Smooth muscle cell of bladder (primary cell): Measurements from ENCODE around the gene PNCK. TPM values are rescaled to one million over a fixed set of nuclear protein-coding genes. Genes with fewer than 3 reads are reported as not detected.

Experiments used
- total RNA-seq: library from RNA; depleted of rRNA; stranded (reverse); fragments of >200 nt; gene quantifications from 2 replicates; pipeline ENCODE4 v1.2.3, GENCODE V29; 2014

Gene PNCK
- 0.14 and 0.74 TPM in 2 replicates for total RNA-seq

DNA sequence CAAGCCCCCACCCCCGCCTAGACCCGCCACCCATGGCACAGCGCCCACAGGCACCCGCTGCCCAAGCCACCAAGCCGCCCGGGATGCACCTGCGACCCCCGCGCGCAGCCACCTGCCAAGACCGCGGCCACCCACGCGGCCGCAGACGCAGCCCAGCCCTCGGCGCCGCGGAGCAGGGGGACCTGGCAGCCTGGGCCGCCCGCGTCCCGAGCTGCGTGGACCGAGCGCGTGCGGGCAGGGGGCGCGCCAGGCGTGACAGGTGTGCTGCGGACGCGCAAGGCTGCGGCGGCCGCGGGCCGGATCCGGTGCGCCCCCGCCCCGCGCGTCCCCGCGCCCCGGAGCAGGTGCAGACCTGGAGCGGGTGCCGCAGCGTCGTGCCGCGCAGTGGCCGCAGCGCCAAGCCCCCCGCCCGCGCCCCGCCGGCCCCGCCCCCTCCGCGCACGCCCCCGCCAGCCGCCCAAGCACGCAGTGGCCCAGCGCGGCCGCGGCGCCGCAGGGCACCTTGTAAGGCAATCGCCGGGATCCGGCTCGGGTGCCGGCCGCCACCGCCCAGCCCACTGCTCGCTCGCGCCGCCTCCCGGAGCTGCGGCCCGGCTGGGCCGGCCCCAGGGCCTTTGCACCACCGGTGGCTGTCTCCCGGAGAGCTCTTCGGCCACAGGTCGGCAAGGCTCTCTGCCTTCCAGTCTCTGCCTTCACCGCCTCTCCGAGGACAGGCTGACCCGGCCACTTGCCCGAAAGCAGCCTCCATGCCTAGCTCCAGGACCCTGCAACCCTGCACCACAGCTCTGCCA is at the start of gene PNCK:
Gene PNCK, minus strand, starts transcription at position 386 of the 791 bp plus-strand sequence. CDS start 737 bp downstream, outside the sequence.

DNA sequence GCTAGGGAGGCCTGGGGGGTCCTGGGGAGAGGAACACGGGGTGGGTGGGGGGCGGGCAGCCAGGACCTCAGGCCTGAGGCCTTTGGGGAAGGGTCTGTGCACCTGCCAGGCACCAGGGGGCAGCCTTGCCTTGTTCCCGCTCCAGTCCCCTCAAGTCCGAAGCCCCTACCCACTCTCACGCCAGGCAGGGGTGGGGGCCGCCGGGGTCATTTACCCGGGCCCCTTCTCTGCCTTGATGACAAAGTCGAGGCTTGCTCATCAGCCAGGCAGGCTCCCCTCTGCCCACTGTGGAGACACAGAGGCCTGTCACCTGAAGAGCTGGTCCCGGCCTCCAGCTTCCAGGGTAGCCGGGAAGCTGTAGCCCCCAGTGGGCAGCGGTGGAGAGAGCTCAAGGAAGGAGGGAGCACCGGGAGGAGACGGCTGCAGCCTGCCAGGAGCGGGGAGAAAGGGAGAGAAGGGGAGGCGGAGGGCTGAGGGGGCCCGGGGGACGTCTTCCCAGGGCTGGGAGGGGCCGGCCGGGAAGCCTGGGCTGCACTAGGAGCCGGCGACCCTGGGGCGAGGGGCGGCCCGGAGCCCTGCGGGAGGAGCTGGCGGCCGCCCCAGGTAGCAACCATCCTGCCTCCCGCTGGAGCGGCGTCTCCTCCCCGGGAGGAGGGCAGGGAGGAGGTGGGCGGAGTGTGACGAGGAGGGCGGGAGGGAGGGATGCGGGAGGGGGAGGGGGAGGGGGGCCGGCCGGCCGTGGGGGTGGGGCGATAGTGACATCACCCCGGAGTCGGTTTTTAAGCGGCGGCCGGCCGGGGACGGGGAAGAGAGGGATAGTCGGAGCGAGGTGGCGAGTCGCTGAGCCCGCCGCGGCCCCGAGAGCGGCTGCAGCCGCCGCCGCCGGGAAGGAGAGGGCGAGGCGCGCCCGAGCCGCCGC is 13.8 kb upstream of the PNCK start, which contains the start of gene SLC6A8:
Gene SLC6A8, plus strand, starts transcription at position 806 of the 919 bp plus-strand sequence. CDS start 649 bp downstream, outside the sequence.

DNA sequence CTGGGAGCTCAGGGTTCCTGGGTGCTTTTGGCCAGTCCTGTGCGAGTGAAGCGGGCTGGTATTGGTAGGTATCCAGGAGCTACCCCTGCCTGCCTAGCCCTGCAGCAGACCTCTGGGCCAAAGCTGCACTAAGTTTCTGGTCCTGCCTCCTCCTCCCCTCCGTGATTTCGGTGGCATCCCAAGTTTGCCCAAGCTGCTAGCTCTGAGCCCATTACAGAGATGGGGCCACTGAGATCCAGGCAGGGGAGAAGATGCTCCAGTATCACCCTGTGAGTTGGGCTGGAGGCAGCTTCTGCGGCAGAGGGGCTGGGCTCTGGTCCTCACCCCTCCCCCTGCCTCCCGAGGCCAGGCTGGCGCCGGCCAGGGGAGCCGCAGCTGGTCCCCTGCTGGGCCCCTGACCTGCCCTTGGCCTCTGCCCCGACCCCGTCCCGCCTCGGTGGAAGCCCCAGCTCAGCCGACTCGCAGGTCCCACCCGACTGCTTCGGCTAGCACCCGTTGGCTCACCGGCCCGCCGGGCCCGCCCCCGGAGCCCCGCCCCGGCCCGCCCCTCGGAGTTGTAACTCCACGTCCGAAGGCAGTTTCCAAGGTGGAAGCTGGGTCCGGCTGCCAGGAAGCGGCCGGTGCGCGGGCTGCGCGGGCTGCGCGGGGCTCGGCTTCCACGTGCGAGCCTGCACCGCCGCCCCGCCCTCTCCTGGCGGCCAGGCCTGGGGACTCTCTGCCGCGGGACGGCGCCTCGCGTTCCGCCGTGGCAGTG is 26.8 kb downstream of the PNCK start, which contains the start of gene DUSP9:
Gene DUSP9, plus strand, starts transcription at position 584 of the 754 bp plus-strand sequence. CDS start 751 bp downstream, outside the sequence.

Other genes with a start within 250 kb of the PNCK start
- 1.4 and 1.8 TPM in 2 replicates for gene TREX2, start 227.8 kb downstream of the PNCK start, total RNA-seq
- 7.5 and 8.8 TPM in 2 replicates for gene HAUS7, start 203.2 kb downstream of the PNCK start, total RNA-seq
- gene BGN, start 178.8 kb downstream of the PNCK start, total RNA-seq = 2.0 and 9.0 TPM in 2 replicates
- gene ATP2B3, start 156.2 kb downstream of the PNCK start, total RNA-seq = under 0.01 TPM in 1 of 2 replicates, not detected in the other
- 33.7 and 40.0 TPM in 2 replicates for gene CCNQ, start 74.7 kb downstream of the PNCK start, total RNA-seq
- not detected in 2 replicates for gene DUSP9, start 26.6 kb downstream of the PNCK start, total RNA-seq
- gene SLC6A8, start 14.1 kb upstream of the PNCK start, total RNA-seq = 9.8 and 20.7 TPM in 2 replicates
- 133 and 217 TPM in 2 replicates for gene BCAP31, start 50.6 kb upstream of the PNCK start, total RNA-seq
- gene ABCD1, start 51.0 kb upstream of the PNCK start, total RNA-seq = 7.3 and 11.2 TPM in 2 replicates
- gene PLXNB3, start 90.4 kb upstream of the PNCK start, total RNA-seq = 1.3 and 3.9 TPM in 2 replicates
- gene SRPK3, start 107.2 kb upstream of the PNCK start, total RNA-seq = 0.43 and 0.74 TPM in 2 replicates
- gene IDH3G, start 120.6 kb upstream of the PNCK start, total RNA-seq = 47.7 and 52.5 TPM in 2 replicates
- gene SSR4, start 120.9 kb upstream of the PNCK start, total RNA-seq = 163 and 186 TPM in 2 replicates
- 0.14 and 0.18 TPM in 2 replicates for gene PDZD4, start 156.7 kb upstream of the PNCK start, total RNA-seq
- 0.28 TPM in 2 replicates for gene L1CAM, start 212.4 kb upstream of the PNCK start, total RNA-seq
- gene AVPR2, start 230.9 kb upstream of the PNCK start, total RNA-seq = not detected in 2 replicates